GM12864 (cell line): ENCODE measurements around the gene FALEC.

Experiments
- DNase-seq: peaks from one replicate; pipeline ENCODE4 v3.0.0-alpha.2; 2011; ENCODE audit warnings: low read depth
- H3K4me3 ChIP-seq: 2 replicates; pipeline ENCODE4 v1.5.1; 2011; ENCODE audit warnings: mild to moderate bottlenecking, low read depth, low read length, control low read depth
- TF ChIP-seq, protein P1 (sequence below): IDR thresholded peaks from 2 replicates; pipeline ENCODE4 v1.5.1; 2011; ENCODE audit warnings: low read depth, mild to moderate bottlenecking, moderate library complexity, low read length, control low read depth, inconsistent platforms; ENCODE audit errors: missing control alignments

The FALEC gene

GRCh38 chr1:150515328-150516049 lies at the start of gene FALEC:
FALEC (plus strand) TSS chr1:150515752.
- DNase-seq: peak; percentile 82
- TF ChIP-seq, protein P1, sequence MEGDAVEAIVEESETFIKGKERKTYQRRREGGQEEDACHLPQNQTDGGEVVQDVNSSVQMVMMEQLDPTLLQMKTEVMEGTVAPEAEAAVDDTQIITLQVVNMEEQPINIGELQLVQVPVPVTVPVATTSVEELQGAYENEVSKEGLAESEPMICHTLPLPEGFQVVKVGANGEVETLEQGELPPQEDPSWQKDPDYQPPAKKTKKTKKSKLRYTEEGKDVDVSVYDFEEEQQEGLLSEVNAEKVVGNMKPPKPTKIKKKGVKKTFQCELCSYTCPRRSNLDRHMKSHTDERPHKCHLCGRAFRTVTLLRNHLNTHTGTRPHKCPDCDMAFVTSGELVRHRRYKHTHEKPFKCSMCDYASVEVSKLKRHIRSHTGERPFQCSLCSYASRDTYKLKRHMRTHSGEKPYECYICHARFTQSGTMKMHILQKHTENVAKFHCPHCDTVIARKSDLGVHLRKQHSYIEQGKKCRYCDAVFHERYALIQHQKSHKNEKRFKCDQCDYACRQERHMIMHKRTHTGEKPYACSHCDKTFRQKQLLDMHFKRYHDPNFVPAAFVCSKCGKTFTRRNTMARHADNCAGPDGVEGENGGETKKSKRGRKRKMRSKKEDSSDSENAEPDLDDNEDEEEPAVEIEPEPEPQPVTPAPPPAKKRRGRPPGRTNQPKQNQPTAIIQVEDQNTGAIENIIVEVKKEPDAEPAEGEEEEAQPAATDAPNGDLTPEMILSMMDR: peak; percentile 4
- peak within 1 kb of the TSS; percentile 70 for H3K4me3 ChIP-seq

DNA sequence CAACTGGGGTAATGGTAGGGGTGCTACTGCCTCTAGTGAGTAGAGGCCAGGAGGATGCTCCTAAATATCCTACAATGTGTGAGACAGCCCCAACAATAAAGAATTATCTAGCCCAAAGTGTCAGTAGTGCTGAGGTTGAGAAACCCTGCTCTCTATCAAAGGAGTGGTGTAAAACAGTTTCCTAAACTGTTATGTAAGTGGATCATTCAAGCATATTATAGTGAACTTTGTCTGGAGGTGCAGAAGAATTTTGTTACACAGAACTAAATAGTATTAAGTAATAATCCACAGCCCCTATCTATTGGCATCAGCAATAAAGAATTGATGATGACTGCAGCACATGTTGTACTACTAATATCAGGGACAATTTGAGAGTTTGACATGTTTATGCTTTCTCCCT lies 48.6 kb upstream of the FALEC start:
- TF ChIP-seq, protein P1: no peak

GRCh38 chr1:150469291-150469690 lies 46.3 kb upstream of the FALEC start:
- no peak for DNase-seq
- H3K4me3 ChIP-seq: no peak overlapping the region
- TF ChIP-seq, protein P1: no peak

More for the DNA sequence above, 48.6 kb upstream of the FALEC start:
- no peak for DNase-seq
- no peak overlapping the region for H3K4me3 ChIP-seq

DNA sequence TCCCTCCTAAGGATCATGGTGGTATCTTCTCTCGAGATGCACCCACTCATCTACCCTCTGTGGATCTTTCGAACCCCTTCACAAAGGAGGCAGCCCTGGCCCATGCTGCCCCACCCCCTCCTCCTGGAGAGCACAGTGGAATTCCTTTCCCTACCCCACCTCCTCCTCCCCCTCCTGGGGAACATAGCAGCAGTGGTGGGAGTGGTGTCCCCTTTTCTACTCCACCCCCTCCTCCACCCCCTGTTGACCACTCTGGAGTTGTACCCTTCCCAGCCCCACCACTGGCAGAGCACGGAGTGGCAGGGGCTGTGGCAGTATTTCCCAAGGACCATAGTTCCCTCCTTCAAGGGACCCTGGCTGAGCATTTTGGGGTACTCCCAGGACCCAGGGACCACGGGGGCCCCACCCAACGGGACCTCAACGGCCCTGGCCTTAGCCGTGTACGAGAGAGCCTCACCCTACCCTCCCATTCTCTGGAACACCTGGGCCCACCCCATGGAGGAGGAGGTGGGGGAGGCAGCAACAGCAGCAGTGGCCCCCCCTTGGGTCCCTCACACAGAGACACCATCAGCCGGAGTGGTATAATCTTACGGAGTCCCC lies 42.9 kb upstream of the FALEC start:
- TF ChIP-seq, protein P1: no peak

DNA sequence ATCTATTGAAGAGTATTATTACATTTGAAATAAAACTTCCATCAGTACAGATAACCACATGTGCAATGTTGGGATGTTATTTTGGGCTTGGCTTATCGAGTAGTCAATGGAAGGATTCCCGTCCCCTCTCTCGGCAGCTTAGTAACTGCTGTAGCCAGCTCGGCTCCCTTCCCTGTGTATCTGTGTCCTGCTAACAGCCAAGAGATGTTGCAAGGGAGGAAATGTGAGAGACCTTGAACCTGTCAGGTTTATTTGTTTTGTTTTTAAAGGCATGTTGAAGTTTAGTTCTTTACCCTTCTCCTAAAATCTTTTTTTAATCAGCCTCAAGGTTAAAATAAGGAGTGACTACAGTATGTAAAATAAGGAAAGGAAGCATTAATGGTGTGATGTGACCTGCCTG lies 41.9 kb upstream of the FALEC start:
- no peak for DNase-seq
- TF ChIP-seq, protein P1: no peak
- no peak overlapping the region for H3K4me3 ChIP-seq

More for the DNA sequence above, 42.9 kb upstream of the FALEC start:
- no peak overlapping the region for H3K4me3 ChIP-seq
- no peak for DNase-seq

DNA sequence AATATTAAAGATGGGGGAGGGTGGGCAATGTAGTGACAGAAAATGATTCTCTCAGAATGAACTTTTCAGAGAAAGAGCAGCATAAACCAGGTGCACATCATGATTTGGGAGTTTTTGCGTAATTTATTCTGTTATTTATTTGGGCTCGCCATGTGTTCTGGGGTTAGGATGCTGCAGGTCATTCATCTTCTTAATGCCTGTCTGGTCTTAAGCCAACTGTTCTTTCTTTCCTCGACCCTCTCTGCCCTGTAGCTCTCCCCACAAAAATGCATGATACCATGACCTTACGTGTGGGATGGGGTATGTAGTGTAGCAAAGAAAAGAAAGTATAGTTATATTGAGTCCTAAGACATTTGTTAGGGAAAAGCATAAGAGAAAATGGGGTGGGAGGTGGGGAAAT lies 40.7 kb upstream of the FALEC start:
- H3K4me3 ChIP-seq: no peak overlapping the region
- TF ChIP-seq, protein P1: no peak
- no peak for DNase-seq
